ENCODE data around the gene FHOD3. TPM values are rescaled to one million over a fixed set of nuclear protein-coding genes. Genes with fewer than 3 reads are reported as not detected.
A peak's percentile ranks its signal among the peaks of the same experiment; 100 is the strongest.

The FHOD3 gene
- total and polyA plus RNA-seq, 9 of the 15 experiments (the other 6 are each of a cell fraction or from before 2014, with no cell fraction given): 0.11 TPM; not detected in 8

- BruUV-seq (replicated peaks): no TSS peak
- in situ Hi-C loops (cut with MboI): no loop called here
Observed at GRCh38 chr18:36448384-36449290, 151.1 kb downstream of the FHOD3 start.

GRCh38 chr18:36449451-36449850, 151.9 kb downstream of the FHOD3 start:
- Histone ChIP-seq H4K20me1 (replicated peaks; ENCODE audit: control insufficient read depth, insufficient read depth, low read length) (no peaks in the 10 kb centered on the region; the same call in 1 of the 2 replicates), H3K27me3 (ENCODE audit: control insufficient read depth in 2 of 2, insufficient read depth in 2 of 2, low read length in 2 of 2) (peaks cover 8 to 31% of the 10 kb centered on the region in 2 experiments), H3K9me3 (replicated peaks; ENCODE audit: control insufficient read depth, insufficient read depth, low read depth, low read length) (no peaks in the 10 kb centered on the region), H3K4me2 (ENCODE audit: insufficient read depth, low read length) (no peak overlapping the region), H3K4me3 (no peak overlapping the region), H3K27ac (ENCODE audit: extremely low read depth, low read depth, low read length) (no peak overlapping the region), H3K4me1 (replicated peaks in 1 of 2; ENCODE audit: control insufficient read depth in 2 of 2, insufficient read depth in 2 of 2, low read length in 2 of 2) (no peaks in the 10 kb centered on the region), H3K79me2 (ENCODE audit: control insufficient read depth, insufficient read depth, low read length) (no peaks in the 10 kb centered on the region), H2AFZ (ENCODE audit: low read depth, low read length) (no peak overlapping the region), H3K36me3 (ENCODE audit: control insufficient read depth, insufficient read depth, low read length) (no peaks in the 10 kb centered on the region), H3K9ac (ENCODE audit: insufficient read depth in 1 of 2, low read depth in 2 of 2, low read length in 2 of 2) (no peak overlapping the region), H3K9me1 (ENCODE audit: control insufficient read depth, insufficient read depth, low read length) (no peaks in the 10 kb centered on the region)
- no peak for DNase-seq (ENCODE audit: extremely low read depth in 1 of 4, low spot score in 3 of 4)
- POLR2A ChIA-PET: no interaction called here
- in situ Hi-C loops (cut with MboI): no loop called here
- BruUV-seq (replicated peaks): no TSS peak
- no peak for ATAC-seq
- no peak for FAIRE-seq
- intact Hi-C loops (cut with micrococcal nuclease): no loop called here
- CTCF ChIA-PET (ENCODE audit: low intra/inter-chr PET ratio): no interaction called here
- 2% methylated on average over 2 of the region's 2 CpGs for WGBS (ENCODE audit: insufficient coverage, low coverage, missing lambda C conversion rate)
- TF ChIP-seq ZNF133 (CRISPR knock-in tag; IDR thresholded peaks at IDR 0.05) (no peak), SIRT6 (IDR thresholded peaks at IDR 0.05; ENCODE audit: low read depth, low read length) (no peak), HCFC1 (IDR thresholded peaks at IDR 0.05; ENCODE audit: low read depth, low read length) (no peak), CHD1 (IDR thresholded peaks at IDR 0.05; ENCODE audit: low read length) (no peak), MBD2 (IDR thresholded peaks at IDR 0.05; ENCODE audit: borderline replicate concordance, low read depth) (no peak), ZNF75A (CRISPR knock-in tag; IDR thresholded peaks at IDR 0.05) (no peak), ZNF239 (CRISPR knock-in tag; IDR thresholded peaks at IDR 0.05) (no peak), TEAD1 (CRISPR knock-in tag; IDR thresholded peaks at IDR 0.05) (no peak), USF1 (CRISPR knock-in tag; IDR thresholded peaks at IDR 0.05) (no peak), ATF7 (IDR thresholded peaks at IDR 0.05) (no peak), ZNF253 (CRISPR knock-in tag; conservative IDR thresholded peaks at IDR 0.05) (no peak), E2F5 (CRISPR knock-in tag; IDR thresholded peaks at IDR 0.05) (no peak)

More at GRCh38 chr18:36448384-36449290, 151.1 kb downstream of the FHOD3 start:
- intact Hi-C loops (cut with micrococcal nuclease): no loop called here
- CTCF ChIA-PET (ENCODE audit: low intra/inter-chr PET ratio): no interaction called here
- Histone ChIP-seq H3K4me3 (no peak overlapping the region), H2AFZ (ENCODE audit: low read depth, low read length) (no peak overlapping the region), H3K9me3 (replicated peaks; ENCODE audit: control insufficient read depth, insufficient read depth, low read depth, low read length) (no peaks in the 10 kb centered on the region), H4K20me1 (replicated peaks; ENCODE audit: control insufficient read depth, insufficient read depth, low read length) (no peaks in the 10 kb centered on the region; the same call in 1 of the 2 replicates), H3K9me1 (ENCODE audit: control insufficient read depth, insufficient read depth, low read length) (no peaks in the 10 kb centered on the region), H3K79me2 (ENCODE audit: control insufficient read depth, insufficient read depth, low read length) (no peaks in the 10 kb centered on the region), H3K27ac (ENCODE audit: extremely low read depth, low read depth, low read length) (no peak overlapping the region), H3K4me1 (replicated peaks in 1 of 2; ENCODE audit: control insufficient read depth in 2 of 2, insufficient read depth in 2 of 2, low read length in 2 of 2) (no peaks in the 10 kb centered on the region), H3K36me3 (ENCODE audit: control insufficient read depth, insufficient read depth, low read length) (no peaks in the 10 kb centered on the region), H3K4me2 (ENCODE audit: insufficient read depth, low read length) (no peak overlapping the region), H3K9ac (ENCODE audit: insufficient read depth in 1 of 2, low read depth in 2 of 2, low read length in 2 of 2) (no peak overlapping the region), H3K27me3 (ENCODE audit: control insufficient read depth in 2 of 2, insufficient read depth in 2 of 2, low read length in 2 of 2) (peaks cover 8 to 27% of the 10 kb centered on the region in 2 experiments)
- no peak for DNase-seq (ENCODE audit: extremely low read depth in 1 of 4, low spot score in 3 of 4)
- TF ChIP-seq CC2D1A (IDR thresholded peaks at IDR 0.05): no peak
- no peak for TF ChIP-seq ARHGAP35 (IDR thresholded peaks at IDR 0.05; ENCODE audit: partially characterized antibody)
- no peak for TF ChIP-seq POLR2G (IDR thresholded peaks at IDR 0.05; ENCODE audit: low read depth, low read length)
- no peak for TF ChIP-seq BACH1 (tag; IDR thresholded peaks at IDR 0.05)
- TF ChIP-seq ZFP36 (IDR thresholded peaks at IDR 0.05; ENCODE audit: low read depth, low read length, partially characterized antibody): no peak
- no peak for TF ChIP-seq PTBP1 (IDR thresholded peaks at IDR 0.05; ENCODE audit: low read depth, low read length)
- TF ChIP-seq KLF6 (CRISPR knock-in tag; IDR thresholded peaks at IDR 0.05; ENCODE audit: borderline replicate concordance): no peak
- no peak for TF ChIP-seq SLC30A9 (CRISPR knock-in tag; IDR thresholded peaks at IDR 0.05)
- no peak for TF ChIP-seq FOSL1 (tag; conservative IDR thresholded peaks at IDR 0.05)
- 0% methylated on average over 3 of the region's 3 CpGs for WGBS (ENCODE audit: insufficient coverage, low coverage, missing lambda C conversion rate)
- FAIRE-seq: no peak
- ATAC-seq: peak; percentile 28
- POLR2A ChIA-PET: no interaction called here

All from K562 (cell line).